ENCODE measurements around the gene GPR152.

GPR152 gene, protein sequence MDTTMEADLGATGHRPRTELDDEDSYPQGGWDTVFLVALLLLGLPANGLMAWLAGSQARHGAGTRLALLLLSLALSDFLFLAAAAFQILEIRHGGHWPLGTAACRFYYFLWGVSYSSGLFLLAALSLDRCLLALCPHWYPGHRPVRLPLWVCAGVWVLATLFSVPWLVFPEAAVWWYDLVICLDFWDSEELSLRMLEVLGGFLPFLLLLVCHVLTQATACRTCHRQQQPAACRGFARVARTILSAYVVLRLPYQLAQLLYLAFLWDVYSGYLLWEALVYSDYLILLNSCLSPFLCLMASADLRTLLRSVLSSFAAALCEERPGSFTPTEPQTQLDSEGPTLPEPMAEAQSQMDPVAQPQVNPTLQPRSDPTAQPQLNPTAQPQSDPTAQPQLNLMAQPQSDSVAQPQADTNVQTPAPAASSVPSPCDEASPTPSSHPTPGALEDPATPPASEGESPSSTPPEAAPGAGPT

DNA sequence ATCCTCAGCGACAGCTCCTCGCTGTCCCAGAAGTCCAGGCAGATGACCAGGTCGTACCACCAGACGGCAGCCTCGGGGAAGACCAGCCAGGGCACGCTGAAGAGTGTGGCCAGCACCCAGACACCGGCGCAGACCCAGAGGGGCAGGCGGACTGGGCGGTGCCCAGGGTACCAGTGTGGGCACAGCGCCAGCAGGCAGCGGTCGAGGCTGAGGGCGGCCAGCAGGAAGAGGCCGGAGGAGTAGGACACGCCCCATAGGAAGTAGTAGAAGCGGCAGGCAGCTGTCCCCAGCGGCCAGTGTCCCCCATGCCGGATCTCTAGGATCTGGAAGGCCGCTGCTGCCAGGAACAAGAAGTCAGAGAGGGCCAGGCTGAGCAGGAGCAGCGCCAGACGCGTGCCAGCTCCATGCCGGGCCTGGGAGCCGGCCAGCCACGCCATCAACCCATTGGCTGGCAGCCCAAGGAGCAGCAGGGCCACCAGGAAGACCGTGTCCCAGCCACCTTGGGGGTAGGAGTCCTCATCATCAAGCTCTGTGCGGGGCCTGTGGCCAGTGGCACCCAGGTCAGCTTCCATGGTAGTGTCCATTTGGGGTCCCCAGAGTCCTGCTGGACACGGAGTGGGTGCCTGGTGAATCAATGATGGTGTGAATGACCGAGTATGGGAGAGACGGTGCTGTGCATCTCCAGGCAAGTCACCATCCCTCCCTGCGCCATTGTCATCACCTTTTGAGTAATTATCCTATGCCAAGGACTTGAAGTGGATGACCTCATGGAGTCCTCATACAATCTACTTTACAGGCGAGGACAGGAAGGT lies at the start of gene GPR152:
Gene GPR152, minus strand, starts transcription at position 589 of the 812 bp plus-strand sequence. Its CDS starts 5 bp downstream, at position 584.
- no peak for DNase-seq (ENCODE audit: low read depth in 2 of 2)

DNA sequence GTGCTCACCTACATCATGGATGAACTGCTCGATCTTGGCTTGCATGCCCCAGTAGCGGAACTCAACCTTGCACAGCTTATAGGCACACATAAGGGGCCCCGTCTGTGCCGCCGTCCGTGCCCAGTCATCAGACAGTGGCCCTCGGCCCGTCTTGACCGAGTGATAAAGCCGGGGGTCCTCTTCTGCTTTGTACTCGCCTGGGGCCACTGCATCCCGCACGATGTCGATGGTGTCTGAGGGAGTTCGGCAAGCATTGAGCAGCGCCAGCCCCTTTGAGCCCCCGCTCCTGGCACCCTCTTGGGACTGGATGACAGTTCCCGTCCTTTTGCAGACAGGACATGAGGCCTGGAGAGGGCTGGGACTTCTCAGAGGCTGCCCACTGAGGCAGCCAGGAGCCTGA lies 49.3 kb upstream of the GPR152 start:
- no peak for DNase-seq (ENCODE audit: low read depth in 2 of 2)

DNA sequence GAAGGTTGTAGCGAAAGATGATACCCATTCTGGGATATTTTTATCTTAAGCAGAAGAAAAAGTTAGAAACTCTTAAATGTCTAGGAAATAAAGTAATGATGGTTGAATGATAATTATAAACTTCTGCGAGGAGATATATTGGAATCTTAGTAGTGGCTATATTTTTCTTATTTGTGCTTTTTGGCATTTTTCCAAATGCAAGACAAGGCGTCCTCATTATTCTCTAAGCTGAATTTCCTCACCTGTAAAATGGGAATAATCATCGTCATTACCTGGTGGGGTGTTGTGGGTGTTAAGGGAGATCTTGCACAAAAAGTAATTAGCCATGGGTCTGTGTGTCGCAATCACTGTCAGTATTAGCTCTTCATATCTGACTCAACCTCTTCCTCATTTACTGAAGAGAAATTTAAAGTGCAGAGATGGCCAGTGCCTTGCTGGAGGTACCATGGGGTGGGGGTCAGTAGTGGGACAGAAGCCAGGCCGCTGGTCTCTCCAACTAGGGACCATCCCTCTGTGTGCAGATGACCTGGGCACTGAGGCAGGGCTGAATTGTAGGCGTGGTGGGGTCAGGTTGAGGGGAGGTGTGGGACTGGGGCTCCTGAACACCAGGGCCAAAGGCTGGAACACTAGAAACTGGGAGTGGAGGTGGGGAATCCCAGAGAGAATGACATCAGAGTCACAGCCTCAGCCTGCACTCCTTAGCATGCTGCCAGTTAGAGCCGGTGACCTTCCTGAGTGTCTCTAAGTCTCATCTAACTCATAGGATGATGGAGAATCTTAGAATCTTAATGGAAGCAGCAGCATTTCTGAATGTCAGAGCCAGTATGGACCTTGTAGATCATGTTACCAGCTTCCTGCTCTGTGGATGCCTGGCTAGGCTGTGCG lies 48.5 kb upstream of the GPR152 start:
- DNase-seq (ENCODE audit: low read depth in 2 of 2): no peak

DNA sequence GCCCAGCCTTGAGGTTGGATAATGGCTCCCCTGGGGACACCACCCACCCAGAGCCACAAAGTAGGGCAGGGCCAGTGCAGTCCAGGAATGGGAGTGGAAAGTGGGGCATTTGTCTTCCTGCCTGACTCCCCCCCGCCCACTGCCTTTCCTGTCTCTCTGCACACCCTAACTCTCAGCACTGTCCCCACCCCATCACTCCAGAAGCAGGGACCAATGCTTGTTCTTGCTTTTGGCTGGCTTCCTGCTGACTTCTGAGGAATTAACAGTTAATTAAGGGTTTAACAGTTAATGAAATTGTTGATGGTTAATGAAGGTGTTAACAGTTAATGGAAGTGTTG lies 47.9 kb upstream of the GPR152 start:
- no peak for DNase-seq (ENCODE audit: low read depth in 2 of 2)

DNA sequence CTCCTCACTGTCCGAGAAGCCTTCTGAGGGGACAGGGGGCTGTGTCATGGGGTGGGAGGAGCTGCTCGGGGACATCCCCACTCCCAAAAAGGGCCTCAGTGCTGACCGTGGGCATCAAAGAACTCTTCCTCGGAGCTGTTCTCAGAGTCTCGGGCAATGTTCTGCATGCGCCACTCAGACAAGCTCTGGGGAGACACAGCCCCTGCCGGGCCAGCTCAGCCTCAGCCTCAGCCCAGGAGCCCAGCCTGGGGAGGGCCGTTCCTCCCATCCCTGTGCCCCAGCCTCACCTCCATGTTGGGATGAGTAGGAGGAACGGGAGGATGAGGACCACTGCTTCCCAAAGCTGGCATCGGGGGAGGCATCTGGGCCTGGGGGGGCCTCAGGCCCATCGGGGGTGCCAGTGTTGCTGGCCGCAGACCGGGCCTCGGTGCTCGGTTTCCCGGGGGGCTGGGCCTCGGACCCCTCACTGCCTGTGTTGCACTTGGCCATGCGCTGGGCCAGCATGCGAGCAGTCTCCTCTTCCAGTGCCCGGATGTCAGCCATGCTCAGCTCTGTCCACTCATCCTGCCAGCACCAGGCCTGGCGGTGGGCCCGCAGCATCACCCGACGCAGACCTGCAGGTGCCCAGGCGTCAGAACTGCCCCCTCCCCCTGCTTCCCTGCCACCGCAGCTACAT lies 47.4 kb upstream of the GPR152 start:
- DNase-seq (ENCODE audit: low read depth in 2 of 2): no peak

DNA sequence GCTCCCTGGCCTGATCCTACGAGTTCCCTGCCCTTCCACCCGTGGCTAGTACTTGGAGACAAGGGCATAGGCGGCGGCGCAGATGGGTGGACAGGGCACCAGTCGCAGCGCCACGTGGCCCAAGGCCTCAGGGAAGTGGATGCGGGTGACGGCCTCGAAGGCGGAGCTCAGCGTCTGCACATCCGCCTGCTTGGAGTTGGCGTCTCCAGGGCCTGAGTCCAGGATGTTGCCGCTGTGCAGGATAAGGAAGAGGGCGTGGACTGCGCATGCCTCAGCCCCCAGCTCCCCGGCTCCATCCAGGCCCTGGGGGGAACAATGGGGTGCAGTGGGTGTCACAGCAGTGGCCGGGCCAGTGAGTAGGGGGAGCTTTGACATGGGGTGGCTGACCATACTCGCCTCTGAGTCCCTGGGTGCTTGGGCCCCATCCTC lies 46.0 kb upstream of the GPR152 start:
- DNase-seq (ENCODE audit: low read depth in 2 of 2): no peak

DNA sequence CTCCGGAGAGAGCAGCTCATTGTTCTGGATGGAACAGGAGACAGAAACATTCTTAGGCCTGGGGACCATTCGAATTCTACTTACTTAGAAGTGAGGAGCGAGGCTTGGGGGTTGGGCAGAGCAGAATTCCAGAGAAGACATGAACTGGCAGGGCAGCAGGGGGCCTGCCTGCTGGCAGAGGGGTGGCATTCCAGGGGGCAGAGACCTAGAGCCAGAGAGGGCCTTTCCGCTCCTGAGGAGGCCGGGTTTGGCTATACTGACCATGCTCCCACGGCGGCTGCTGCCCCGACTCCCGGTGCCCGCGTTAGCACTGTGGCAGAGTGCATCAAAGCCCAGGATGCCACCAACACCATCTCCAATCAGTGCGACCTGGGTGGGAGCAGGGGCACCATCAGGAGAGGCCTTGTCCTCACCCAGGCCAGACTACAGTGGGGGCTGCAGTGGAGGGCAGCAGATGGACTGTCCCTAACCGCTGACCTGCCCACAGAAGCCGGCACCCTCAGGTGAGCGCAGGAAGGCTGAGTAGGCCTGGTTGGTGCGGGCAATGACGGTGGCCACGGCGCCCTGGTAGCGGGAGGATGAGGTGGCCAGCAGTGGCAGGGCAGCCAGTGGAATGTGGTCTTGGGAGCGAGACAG lies 45.2 kb upstream of the GPR152 start:
- no peak for DNase-seq (ENCODE audit: low read depth in 2 of 2)

DNA sequence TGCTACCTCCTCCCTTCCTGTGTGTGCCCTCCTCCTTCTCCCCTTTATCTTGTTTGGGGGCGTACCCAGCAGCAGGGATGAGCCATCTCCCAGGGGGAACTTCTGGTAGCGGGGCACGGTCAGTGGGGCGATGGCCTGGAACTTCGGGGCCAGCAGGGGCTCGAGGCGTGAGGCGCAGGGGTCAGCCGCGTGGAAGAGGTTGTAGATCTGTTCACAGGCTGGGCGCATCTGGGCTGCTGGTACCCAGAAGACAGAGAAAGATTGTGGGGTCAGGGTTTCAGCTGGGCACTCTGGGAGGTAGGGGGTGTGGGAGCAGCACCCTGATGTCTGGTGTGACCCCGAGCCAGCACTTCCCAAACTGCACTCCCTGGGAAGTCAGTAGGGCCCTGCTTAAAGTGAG lies 43.6 kb upstream of the GPR152 start:
- DNase-seq (ENCODE audit: low read depth in 2 of 2): no peak

DNA sequence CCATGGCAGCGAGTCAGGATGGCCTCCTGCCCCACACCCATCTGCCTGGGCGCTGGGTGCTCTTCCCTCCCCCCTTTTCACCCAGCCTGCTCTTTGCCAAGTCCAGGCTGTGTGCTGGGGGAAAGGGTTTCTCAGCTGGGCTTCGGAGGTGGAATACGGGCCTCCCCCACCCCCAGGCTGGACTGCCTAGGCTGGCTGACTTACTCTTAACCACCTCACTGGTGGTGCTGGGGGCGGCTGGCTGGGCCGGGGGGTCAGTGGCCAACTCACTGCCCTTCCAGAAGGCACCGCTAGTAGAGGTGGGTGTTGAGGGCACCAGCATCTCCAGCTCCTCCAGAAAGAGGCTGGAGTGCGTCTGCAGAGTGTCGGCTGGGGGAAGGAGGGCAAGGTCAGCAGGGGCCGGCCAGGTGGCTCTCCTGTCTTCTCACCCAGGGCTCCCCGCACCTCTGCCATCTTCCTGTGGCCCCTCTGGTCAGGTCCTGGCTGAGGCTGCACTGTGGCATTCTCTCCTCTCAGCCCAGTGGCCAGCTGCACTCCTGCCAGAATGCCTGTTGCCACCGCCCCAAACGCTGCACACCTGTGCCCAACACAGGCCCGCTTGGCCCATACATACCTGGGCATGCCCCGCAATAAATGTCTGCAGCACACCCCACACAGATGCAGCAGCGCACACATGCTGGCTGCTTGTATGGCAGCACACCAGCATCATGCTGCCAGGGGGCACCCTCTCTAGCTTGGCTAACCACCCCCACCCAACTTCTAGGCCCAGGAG lies 42.9 kb upstream of the GPR152 start:
- no peak for DNase-seq (ENCODE audit: low read depth in 2 of 2)

DNA sequence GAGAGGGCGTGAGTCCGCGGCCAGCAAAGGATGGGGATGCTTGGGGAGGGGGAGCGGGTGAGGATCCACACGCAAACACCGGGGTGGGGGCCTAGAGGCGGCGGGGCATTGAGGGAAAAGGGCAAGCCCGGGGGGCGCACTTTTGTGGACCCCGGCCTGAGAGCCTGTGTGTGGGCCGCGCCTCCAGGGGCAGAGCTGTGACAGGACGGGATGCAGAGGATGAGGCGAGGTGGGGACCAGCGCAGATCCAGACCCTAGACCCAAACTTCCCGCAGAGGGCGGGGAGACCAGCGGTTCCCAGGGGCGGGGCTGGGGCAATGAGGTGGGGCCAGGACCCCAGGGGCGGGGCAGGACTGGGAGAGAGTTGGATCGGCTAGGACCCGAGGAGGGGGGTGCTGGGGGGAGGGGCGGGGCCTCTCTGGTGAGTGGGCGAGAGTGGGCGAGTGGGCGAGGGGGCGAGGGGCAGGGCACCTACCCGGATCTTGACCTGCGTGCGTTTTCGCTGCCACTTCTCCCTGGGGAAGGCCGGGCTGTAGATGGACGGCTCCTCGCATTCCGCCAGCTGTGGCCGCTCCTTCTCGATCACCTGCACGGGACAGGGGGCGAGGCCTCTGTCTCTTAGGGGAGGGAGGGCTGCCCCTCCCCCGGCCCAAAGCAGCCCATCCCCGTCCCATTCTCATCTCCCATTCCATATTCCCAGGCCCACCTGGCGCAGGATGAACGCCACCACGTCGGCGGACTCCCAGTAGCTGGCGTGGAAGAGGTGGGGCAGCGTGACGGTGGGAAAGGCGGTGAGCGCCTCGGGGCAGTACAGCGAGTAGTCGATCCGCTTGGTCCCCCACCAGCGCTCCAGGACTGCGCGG lies 42.1 kb upstream of the GPR152 start:
- DNase-seq (ENCODE audit: low read depth in 2 of 2): no peak

DNA sequence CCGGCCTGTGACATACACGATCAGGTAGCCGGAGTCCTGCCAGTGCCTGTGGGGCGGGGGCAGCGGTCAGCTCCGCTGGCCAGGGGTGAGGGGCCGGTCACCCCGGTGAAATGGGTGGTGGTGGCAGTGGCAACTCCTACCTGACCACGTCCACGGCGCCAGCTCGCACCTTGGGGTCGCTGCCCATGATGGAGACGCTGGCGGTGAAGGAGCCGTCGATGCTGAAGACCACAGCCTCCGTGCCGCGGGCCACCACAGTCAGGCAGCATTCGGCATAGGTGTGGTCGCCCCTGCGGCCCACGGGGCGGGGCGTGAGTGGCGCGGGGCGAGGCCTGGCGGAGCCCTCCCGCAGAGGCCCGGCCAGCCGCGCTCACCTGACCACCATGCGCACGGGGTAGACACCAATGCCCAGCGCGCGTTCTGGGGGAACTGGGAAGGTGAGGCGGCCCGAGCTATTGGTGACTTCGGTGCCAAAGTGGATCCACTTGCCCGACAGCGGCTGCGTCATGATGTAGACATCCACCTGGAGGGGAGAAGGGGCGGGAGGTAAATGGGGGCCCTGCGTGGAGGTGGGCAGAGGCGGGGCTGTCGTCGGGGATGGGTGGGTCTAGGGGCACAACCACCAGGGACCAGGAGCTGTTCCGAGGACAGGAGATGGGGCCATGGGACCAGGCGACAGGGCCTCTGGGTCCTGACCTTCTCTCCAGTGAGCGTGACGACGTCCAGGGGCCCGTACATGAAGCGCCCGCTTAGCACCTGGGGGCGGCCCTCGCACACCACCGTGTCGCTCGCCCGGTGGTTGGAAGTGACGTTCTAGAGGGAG lies 41.2 kb upstream of the GPR152 start:
- DNase-seq (ENCODE audit: low read depth in 2 of 2): no peak

DNA sequence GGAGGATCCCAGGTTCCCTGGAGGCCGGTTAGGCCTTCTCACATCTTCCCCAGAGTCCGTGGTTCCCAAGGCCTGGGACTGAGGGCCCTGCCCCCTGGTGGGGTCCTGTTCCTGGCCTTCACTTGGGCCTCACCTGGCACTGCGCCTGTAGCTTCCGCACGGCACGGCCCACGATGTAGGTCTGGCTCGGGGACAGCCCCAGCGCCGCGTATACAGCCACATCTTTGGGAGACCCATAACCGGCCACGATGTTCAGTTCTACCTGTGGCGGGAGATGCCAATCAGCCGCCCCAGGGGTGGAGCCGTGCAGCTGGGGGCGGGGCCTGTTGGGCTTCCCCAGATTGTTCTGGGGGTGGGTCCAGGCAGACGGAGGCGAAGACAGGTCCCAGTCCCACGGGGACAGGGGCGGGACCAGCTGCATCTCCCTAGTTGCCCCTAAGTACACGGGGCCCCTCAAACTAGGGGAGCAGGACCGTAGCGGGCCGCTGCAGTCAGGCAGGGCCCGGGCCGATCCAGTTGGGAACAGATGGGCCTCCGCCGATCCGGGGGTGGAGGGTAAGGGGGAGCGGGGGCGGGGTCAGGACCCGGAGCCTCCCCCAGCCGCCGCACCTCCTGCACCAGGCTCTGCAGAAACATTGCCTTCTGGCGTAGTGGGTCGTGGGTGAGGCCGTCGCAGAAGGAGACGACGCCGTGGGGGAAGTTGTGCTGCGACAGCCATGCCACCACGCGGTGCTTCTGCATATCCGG lies 40.4 kb upstream of the GPR152 start:
- no peak for DNase-seq (ENCODE audit: low read depth in 2 of 2)

DNA sequence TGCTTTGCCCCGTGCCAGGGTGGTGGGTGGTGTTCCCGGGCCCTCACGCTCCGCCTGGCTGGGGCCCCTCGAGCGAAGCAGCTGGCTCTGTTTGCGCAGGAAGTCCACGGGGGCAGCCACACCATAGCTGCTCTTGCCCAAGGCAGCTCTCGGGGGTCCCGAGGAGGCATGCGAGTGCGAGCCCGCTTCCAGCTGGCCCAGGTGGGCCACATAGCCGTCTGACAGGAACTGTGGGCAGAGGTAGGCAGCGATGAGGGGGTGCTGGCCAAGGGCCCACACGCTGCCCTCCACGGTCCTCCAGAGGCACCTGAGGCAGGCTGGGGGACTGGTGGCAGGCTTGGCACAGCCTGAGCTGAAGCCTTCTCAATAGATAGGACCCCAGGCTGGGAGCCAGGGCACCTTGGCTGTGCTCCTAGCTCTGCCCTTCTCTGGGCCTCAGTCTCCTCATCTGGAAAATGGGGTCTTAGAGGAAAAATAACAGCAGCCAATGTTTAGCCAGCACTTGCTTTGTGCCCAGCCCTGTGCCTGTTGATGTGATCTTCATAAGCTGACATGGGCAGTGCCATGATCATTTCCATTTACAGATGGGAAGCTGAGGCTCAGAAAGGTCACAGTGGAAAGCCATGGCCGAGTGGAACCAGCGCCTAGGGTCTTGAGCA lies 39.7 kb upstream of the GPR152 start:
- no peak for DNase-seq (ENCODE audit: low read depth in 2 of 2)

DNA sequence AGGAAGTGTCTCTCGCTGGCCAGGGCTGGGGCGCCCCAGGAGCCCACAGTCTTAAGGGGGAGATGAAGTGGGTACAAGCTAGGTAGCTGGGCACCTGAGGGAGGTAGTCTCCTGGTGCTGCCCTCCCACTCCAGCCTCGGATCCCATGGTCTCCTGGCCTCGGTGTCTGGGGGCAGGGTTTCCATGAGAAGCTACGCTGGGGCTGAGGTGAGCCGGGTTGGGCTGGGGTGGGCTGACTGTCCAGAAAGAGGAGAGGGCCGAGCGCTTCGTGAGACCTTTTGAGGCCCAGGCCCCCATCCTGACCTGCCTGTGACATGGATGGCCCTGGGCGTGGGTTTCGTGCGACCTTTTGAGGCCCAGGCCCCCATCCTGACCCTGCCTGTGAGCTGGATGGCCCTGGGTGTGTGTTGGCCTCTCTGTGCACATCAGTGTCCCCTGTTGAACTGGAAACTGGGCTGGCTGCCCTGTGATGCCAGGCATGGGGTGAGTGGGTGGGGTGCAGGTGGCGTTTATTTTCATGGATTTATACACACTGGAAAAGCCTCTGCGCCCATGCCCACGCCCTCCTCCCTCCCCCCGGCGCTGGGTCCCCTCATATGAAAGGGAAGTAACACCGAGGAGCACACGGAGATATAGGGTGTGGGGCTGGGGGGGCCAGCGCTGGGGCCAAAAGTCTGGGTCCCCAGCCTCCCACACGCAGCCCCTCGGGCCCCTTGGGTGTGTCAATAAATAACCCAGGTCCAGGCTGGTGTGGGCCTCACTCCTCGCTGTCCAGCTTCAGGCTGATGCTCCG lies 38.9 kb upstream of the GPR152 start:
- DNase-seq (ENCODE audit: low read depth in 2 of 2): no peak

DNA sequence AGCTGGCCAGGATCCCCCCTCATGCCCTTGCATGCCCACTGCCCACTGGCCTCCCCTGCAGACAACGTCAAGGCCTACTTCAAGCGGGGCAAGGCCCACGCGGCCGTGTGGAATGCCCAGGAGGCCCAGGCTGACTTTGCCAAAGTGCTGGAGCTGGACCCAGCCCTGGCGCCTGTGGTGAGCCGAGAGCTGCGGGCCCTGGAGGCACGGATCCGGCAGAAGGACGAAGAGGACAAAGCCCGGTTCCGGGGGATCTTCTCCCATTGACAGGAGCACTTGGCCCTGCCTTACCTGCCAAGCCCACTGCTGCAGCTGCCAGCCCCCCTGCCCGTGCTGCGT lies 38.2 kb upstream of the GPR152 start:
- DNase-seq (ENCODE audit: low read depth in 2 of 2): no peak

Data from activated CD8-positive, alpha-beta memory T cell treated with anti-CD3 and anti-CD28 coated beads for 4 hours (primary cell).